CD14-positive monocyte (primary cell): Measurements from ENCODE around the gene PER2. TPM values are rescaled to one million over a fixed set of nuclear protein-coding genes. Genes with fewer than 3 reads are reported as not detected.

Source experiments
- DNase-seq, 3 donors: peaks; one replicate each; pipeline ENCODE4 v3.0.0-alpha.2; 2011 to 2022
- H2AFZ ChIP-seq: 2 replicates; pipeline ENCODE4 v1.6.0; 2012; ENCODE audit warnings: mild to moderate bottlenecking, low read depth, low read length, inconsistent platforms; ENCODE audit not compliant: insufficient read depth, poor library complexity, severe bottlenecking
- H3K27ac ChIP-seq, 2 donors: 1 replicate in 1 of 2; 2 replicates in 1 of 2; pipeline ENCODE4 v1.5.1; 2012 to 2013; ENCODE audit warnings: low read length in 2 of 2, control low read depth in 1 of 2, inconsistent platforms in 1 of 2, low read depth in 1 of 2, mild to moderate bottlenecking in 1 of 2
- H3K27me3 ChIP-seq, 2 donors: one replicate each; pipeline versions ENCODE4 v1.6.0 to v1.6.1; 2011 to 2013; ENCODE audit warnings: low read length in 2 of 2; ENCODE audit not compliant: control insufficient read depth in 2 of 2, insufficient read depth in 2 of 2
- H3K36me3 ChIP-seq, 2 donors: replicated peaks in 1 of 2; 1 replicate in 1 of 2; 2 replicates in 1 of 2; pipeline versions ENCODE4 v1.5.1 to v1.6.1; 2012 to 2013; ENCODE audit warnings: low read length in 2 of 2, control low read depth in 1 of 2, inconsistent platforms in 1 of 2, mild to moderate bottlenecking in 1 of 2; ENCODE audit not compliant: insufficient read depth in 2 of 2, control insufficient read depth in 1 of 2
- H3K4me1 ChIP-seq, 2 donors: 1 replicate in 1 of 2; 2 replicates in 1 of 2; pipeline versions ENCODE4 v1.5.1 to v1.6.1; 2012 to 2013; ENCODE audit warnings: low read length in 2 of 2, control low read depth in 1 of 2, inconsistent platforms in 1 of 2, mild to moderate bottlenecking in 1 of 2, moderate library complexity in 1 of 2; ENCODE audit not compliant: insufficient read depth in 2 of 2, control insufficient read depth in 1 of 2
- H3K4me2 ChIP-seq: replicated peaks from 2 replicates; pipeline ENCODE3; 2012; ENCODE audit warnings: low read length, moderate library complexity, mild to moderate bottlenecking; ENCODE audit not compliant: poor library complexity, severe bottlenecking; ENCODE audit errors: extremely low read depth
- H3K4me3 ChIP-seq, 3 experiments: fragments of 200-600 bp in 1 of 3; sonication (generic) in 1 of 3; replicated peaks in 1 of 3; 1 replicate in 2 of 3; 2 replicates in 1 of 3; pipeline ENCODE4 v1.5.1; 2011 to 2013; ENCODE audit warnings: low read length in 3 of 3, mild to moderate bottlenecking in 3 of 3, control low read depth in 2 of 3, low read depth in 2 of 3, inconsistent platforms in 1 of 3, moderate library complexity in 1 of 3
- H3K79me2 ChIP-seq: 2 replicates; pipeline ENCODE4 v1.6.0; 2012; ENCODE audit warnings: mild to moderate bottlenecking, control low read depth, inconsistent platforms, low read length, moderate library complexity; ENCODE audit not compliant: insufficient read depth
- H3K9ac ChIP-seq: 2 replicates; pipeline ENCODE4 v1.6.0; 2017; ENCODE audit warnings: low read length, mild to moderate bottlenecking; ENCODE audit not compliant: insufficient read depth, poor library complexity, severe bottlenecking
- H3K9me3 ChIP-seq, 2 donors: replicated peaks in 1 of 2; 1 replicate in 1 of 2; 2 replicates in 1 of 2; pipeline versions ENCODE4 v1.5.1 to v1.6.1; 2012 to 2013; ENCODE audit warnings: low read length in 2 of 2, control low read depth in 1 of 2; ENCODE audit not compliant: control insufficient read depth in 1 of 2, insufficient read depth in 1 of 2
- H4K20me1 ChIP-seq: 2 replicates; pipeline ENCODE4 v1.6.0; 2012; ENCODE audit warnings: mild to moderate bottlenecking, low read length, control low read depth, moderate library complexity; ENCODE audit not compliant: insufficient read depth
- H3K27ac Mint-ChIP-seq, 7 donors: one replicate each; pipeline ENCODE4 v1.8.0; 2020; ENCODE audit warnings: mild to moderate bottlenecking in 7 of 7, mixed read lengths in 7 of 7, moderate library complexity in 6 of 7, inconsistent platforms in 2 of 7
- H3K27me3 Mint-ChIP-seq, 3 donors: one replicate each; pipeline ENCODE4 v1.8.0; 2021 to 2022; ENCODE audit warnings: low read depth in 3 of 3, mild to moderate bottlenecking in 3 of 3, mixed read lengths in 3 of 3, moderate library complexity in 3 of 3, inconsistent platforms in 1 of 3
- H3K36me3 Mint-ChIP-seq, 2 donors: one replicate each; pipeline ENCODE4 v1.8.0; 2020; ENCODE audit warnings: mixed read lengths in 2 of 2, inconsistent platforms in 1 of 2, mild to moderate bottlenecking in 1 of 2
- H3K4me1 Mint-ChIP-seq: one replicate; pipeline ENCODE4 v1.8.0; 2020; ENCODE audit warnings: mild to moderate bottlenecking, mixed read lengths
- H3K4me3 Mint-ChIP-seq, 2 donors: one replicate each; pipeline ENCODE4 v1.8.0; 2020; ENCODE audit warnings: mild to moderate bottlenecking in 2 of 2, mixed read lengths in 2 of 2, moderate library complexity in 1 of 2
- H3K9me3 Mint-ChIP-seq, 7 donors: one replicate each; pipeline ENCODE4 v1.8.0; 2020 to 2022; ENCODE audit warnings: mixed read lengths in 7 of 7, mild to moderate bottlenecking in 6 of 7, moderate library complexity in 6 of 7, inconsistent platforms in 2 of 7
- CTCF ChIP-seq: fragments of 200-600 bp; IDR thresholded peaks from one replicate; pipeline ENCODE4 v1.8.0; 2022; ENCODE audit warnings: antibody characterized with exemption, mild to moderate bottlenecking
- WGBS: methylation state at CpG from one replicate; pipeline ENCODE4 v1.1.5; 2013; ENCODE audit warnings: missing lambda C conversion rate; ENCODE audit not compliant: insufficient coverage; 5-methylcytosine and 5-hydroxymethylcytosine counted together
- intact Hi-C, 2 donors: fragments of 100-400 bp; cut with micrococcal nuclease; formaldehyde crosslinking; loops; one replicate each; pipeline versions ENCODE4 v1.15.0 to v1.15.1; 2023
- polyA plus RNA-seq, 3 donors: library from polyadenylated mRNA; depleted of rRNA in 1 of 3; unstranded in 2 of 3; stranded (reverse) in 1 of 3; fragments of 300-500 nt in 2 of 3; fragments of >200 nt in 1 of 3; fragmentation: Illumina TruSeq in 2 of 3; gene quantifications; 1 replicate in 2 of 3; 2 replicates in 1 of 3; pipeline ENCODE4 v1.2.3, GENCODE V29; 2012 to 2021

Gene PER2
- polyA plus RNA-seq, 3 donors: 1.6 to 5.6 (median 3.1) TPM

- peak overlapping the region in 1 of 7 donors; percentile 47 for H3K27ac Mint-ChIP-seq
- peaks cover 0 to 2% (median 0%) of the 10 kb centered on the region in 7 donors for H3K9me3 Mint-ChIP-seq
- intact Hi-C loops: no loop called here
- H3K9me3 ChIP-seq: no peaks in the 10 kb centered on the region
- no peak overlapping the region for H3K4me2 ChIP-seq
- H3K4me1 Mint-ChIP-seq: no peaks in the 10 kb centered on the region
- H3K9ac ChIP-seq: no peak overlapping the region
- no peak overlapping the region for H2AFZ ChIP-seq
- peaks cover 3 to 10% (median 7%) of the 10 kb centered on the region in 3 donors for H3K27me3 Mint-ChIP-seq
- WGBS: 82% methylated on average over 2 of the region's 2 CpGs
- H3K27me3 ChIP-seq: no peaks in the 10 kb centered on the region
- no peaks in the 10 kb centered on the region for H3K36me3 Mint-ChIP-seq
- no peak overlapping the region for H3K27ac ChIP-seq
- peak; percentile 20 for TF ChIP-seq CTCF
- no peaks in the 10 kb centered on the region for H3K4me1 ChIP-seq
- H3K36me3 ChIP-seq: no peaks in the 10 kb centered on the region
- no peaks in the 10 kb centered on the region for H3K79me2 ChIP-seq
- H3K4me3 Mint-ChIP-seq: no peak overlapping the region
- H4K20me1 ChIP-seq: no peaks in the 10 kb centered on the region
- DNase-seq: no peak
- no peak overlapping the region for H3K4me3 ChIP-seq
These were observed 19.8 kb upstream of the PER2 start for GRCh38 chr2:238308177-238308576.

GRCh38 chr2:238306672-238306998 is 18.2 kb upstream of the PER2 start:
- no peak for DNase-seq
- H3K9me3 Mint-ChIP-seq: peaks cover 0 to 2% (median 0%) of the 10 kb centered on the region in 7 donors
- Histone ChIP-seq H3K27ac (no peak overlapping the region), H3K79me2 (no peaks in the 10 kb centered on the region), H3K27me3 (no peaks in the 10 kb centered on the region), H3K9me3 (no peaks in the 10 kb centered on the region), H4K20me1 (no peaks in the 10 kb centered on the region), H3K9ac (no peak overlapping the region), H3K36me3 (no peaks in the 10 kb centered on the region), H2AFZ (no peak overlapping the region), H3K4me1 (no peaks in the 10 kb centered on the region), H3K4me2 (no peak overlapping the region), H3K4me3 (no peak overlapping the region)
- TF ChIP-seq CTCF: no peak
- H3K36me3 Mint-ChIP-seq: no peaks in the 10 kb centered on the region
- no peak overlapping the region for H3K27ac Mint-ChIP-seq
- 80% methylated on average over 5 of the region's 5 CpGs for WGBS
- no peaks in the 10 kb centered on the region for H3K4me1 Mint-ChIP-seq
- no peak overlapping the region for H3K4me3 Mint-ChIP-seq
- intact Hi-C loops: no loop called here
- peaks cover 5 to 10% (median 10%) of the 10 kb centered on the region in 3 donors for H3K27me3 Mint-ChIP-seq
